HG02943 (cell line): Measurements from ENCODE around the gene PLA2G12A.
"Not testable (repeated sequence)": the region's sequence is repeated elsewhere in the genome, so short reads cannot be mapped to it uniquely, and the experiment has no call there.

ENCODE experiments used
- ATAC-seq: cut with Tn5 transposase; IDR thresholded peaks from one replicate; pipeline ENCODE4 v1.9.1; 2021; ENCODE audit warnings: mild to moderate bottlenecking, low read depth, moderate library complexity; ENCODE audit not compliant: unreplicated experiment

PLA2G12A gene

DNA sequence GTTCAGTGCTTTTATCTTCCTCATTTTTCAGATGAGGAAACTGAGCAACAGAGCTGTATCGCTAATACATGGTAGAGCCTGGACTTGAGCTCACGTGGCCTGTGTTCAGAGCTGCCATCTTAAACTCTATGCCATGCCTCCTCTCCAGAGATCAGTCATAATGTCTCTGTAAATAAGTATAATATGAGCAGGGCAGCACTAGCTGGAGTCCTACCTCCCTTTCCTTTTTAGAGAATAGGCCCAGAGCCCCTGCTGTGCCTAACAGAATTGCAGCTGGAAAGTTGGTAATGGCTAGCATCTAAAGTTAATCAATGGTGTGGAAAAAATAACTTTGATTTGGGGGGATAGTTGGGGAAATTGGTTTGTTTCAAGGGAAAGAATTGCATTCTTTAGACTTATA lies 47.0 kb downstream of the PLA2G12A start:
- ATAC-seq, result no peak

- ATAC-seq, result not testable (repeated sequence)
Observed at GRCh38 chr4:109678925-109679324, 50.9 kb downstream of the PLA2G12A start.

DNA sequence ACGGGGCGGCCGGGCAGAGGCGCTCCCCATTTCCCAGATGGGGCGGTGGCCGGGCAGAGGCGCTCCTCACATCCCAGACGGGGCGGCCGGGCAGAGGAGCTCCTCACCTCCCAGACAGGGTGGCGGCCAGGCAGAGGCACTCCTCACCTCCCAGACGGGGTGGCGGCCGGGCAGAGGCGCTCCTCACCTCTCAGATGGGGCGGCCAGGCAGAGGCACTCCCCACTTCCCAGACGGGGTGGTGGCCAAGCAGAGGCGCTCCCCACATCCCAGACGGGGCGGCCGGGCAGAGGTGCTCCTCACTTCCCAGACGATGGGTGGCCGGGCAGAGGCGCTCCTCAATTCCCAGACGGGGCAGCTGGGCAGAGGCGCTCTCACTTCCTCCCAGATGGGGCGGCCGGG lies 51.4 kb downstream of the PLA2G12A start:
- not testable (repeated sequence) for ATAC-seq

- no peak for ATAC-seq
Observed at GRCh38 chr4:109676886-109677285, 53.0 kb downstream of the PLA2G12A start.

DNA sequence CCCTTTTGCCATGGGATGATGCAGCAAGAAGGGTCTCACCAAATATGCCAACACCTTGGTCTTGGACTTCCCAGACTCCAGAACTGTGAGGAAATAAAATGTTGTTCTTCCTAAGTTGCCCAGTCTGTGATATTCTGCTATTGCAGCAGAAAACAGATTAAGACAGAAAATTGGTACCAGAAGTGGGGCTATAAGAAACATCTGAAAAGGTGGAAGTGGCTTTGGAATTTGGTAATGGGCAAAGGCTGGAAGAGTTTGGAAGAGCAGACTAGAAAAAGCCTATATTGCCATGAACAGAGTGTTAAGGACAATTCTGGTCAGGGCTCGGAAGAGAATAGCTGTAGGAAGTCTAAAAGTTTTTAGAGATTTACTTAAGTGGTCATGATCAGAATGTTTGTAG lies 54.0 kb downstream of the PLA2G12A start:
- ATAC-seq, result no peak

- ATAC-seq, result no peak
Observed at GRCh38 chr4:109675181-109675580, 54.7 kb downstream of the PLA2G12A start.

DNA sequence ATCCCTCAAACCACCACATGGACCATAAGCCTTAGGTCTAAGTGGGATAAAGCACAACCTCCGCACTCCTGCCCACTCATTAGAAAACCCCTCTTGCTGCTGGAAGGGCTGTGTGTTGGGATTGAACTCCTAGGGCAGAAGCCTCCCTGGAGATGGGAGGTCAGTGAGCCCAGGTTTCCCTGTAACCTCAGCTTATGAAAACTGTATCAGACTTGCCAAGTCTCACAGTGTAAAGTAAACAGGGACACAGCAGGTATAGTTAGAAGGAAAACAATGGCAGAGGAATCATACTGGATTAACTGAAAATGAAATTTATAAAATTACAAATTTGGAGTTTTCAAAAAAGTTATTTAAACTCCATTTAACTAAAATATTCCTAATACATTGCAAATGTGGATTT lies 56.6 kb downstream of the PLA2G12A start:
- no peak for ATAC-seq

DNA sequence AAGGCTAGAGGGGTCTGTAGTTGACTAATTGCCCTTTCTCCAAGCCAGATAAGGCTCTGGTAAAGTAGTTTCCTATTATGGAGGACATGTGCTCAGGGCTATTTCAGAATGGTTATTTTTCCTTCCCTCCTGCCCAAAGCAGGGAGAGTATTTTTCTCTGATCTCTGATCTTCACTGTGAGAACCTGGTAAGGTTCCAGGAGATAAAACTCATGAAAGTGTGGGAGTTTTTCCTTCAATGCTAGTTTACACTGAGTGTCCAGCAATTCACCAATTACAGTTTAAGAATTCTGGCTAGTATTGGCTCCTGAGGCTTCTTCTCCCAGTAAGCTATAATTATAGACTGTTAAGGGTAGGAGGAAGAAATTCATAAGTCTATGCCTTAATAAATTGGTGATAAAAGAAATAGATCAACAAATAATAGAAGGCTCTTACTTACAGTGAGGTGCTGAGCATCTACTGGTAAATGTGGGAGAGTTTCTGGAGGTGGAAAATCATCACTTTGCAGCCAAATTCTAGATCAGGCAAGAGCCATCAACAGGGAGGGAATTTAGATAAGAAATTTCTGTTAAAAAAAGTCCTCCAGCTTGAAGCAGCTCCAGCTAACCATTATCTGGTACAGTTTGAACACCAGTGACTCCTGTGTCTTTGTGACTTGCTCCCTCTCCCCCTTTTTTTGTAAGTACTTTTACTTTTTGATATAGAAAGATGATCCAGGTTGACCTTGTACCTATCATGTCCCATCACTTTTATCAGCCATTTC lies 57.5 kb downstream of the PLA2G12A start:
- ATAC-seq, result no peak

GRCh38 chr4:109671350-109671749 lies 58.5 kb downstream of the PLA2G12A start:
- no peak for ATAC-seq

- no peak for ATAC-seq
Observed at GRCh38 chr4:109665783-109666485, 63.9 kb downstream of the PLA2G12A start.

DNA sequence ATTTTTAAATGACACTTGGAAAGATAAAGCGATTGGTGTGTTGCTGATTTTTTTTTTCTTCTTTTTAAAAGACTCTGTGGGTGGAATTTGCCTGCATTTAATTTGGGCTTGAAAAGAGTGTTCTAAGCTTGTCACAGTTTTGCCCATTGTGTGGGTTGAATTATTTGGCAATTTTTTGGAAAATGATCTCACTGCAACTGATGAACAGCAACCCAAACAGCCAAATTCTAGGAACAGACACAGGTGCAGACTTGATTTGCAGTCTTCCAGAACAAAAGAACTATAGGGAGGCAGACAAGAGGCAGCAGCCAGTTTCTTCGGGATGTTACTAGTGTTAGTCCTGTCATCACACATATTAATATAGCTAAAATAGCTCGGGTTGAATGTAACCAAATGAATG lies 67.1 kb downstream of the PLA2G12A start:
- no peak for ATAC-seq

- no peak for ATAC-seq
Observed at GRCh38 chr4:109662116-109662515, 67.8 kb downstream of the PLA2G12A start.
